Stimulated activated CD4-positive, alpha-beta T cell treated with anti-CD3 and anti-CD28 coated beads, TNF-alpha, amount 100 ng/mL, for 48 hours (primary cell): Measurements from ENCODE around the gene RBM17.
A peak's percentile ranks its signal among the peaks of the same experiment; 100 is the strongest.
"Not testable (repeated sequence)": the region's sequence is repeated elsewhere in the genome, so short reads cannot be mapped to it uniquely, and the experiment has no call there.

ENCODE experiments used
- DNase-seq, 3 donors: peaks; one replicate each; pipeline ENCODE4 v3.0.0-alpha.2; 2020; ENCODE audit warnings: low read depth in 3 of 3

The RBM17 gene

GRCh38 chr10:6079044-6079443, 9.8 kb upstream of the RBM17 start:
- no peak for DNase-seq

DNA sequence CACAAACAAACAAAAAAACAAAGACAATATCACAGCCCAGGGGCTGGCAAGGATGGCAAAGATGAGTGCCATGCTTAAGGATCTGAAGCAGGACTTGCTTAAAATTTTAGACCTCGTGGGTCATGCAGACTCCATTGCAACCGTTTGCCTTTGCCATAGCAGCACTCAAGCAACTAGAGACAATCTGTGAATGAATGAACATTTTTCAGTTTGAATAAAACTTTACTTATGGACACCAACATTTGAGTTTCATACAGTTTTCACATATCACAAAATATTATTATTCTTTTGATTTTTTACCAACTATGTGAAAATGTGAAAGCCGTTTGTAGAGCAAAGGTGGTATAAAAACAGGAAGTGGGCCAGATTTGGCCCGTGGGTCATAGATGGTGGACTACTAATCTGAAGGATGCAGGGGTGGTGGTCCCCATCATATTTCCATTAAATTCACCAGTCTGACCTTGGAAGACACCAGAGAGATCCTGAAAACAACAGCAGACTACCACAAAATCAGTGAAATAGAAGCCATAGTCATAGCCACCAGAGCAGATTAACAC, 8.3 kb upstream of the RBM17 start:
- no peak for DNase-seq

DNA sequence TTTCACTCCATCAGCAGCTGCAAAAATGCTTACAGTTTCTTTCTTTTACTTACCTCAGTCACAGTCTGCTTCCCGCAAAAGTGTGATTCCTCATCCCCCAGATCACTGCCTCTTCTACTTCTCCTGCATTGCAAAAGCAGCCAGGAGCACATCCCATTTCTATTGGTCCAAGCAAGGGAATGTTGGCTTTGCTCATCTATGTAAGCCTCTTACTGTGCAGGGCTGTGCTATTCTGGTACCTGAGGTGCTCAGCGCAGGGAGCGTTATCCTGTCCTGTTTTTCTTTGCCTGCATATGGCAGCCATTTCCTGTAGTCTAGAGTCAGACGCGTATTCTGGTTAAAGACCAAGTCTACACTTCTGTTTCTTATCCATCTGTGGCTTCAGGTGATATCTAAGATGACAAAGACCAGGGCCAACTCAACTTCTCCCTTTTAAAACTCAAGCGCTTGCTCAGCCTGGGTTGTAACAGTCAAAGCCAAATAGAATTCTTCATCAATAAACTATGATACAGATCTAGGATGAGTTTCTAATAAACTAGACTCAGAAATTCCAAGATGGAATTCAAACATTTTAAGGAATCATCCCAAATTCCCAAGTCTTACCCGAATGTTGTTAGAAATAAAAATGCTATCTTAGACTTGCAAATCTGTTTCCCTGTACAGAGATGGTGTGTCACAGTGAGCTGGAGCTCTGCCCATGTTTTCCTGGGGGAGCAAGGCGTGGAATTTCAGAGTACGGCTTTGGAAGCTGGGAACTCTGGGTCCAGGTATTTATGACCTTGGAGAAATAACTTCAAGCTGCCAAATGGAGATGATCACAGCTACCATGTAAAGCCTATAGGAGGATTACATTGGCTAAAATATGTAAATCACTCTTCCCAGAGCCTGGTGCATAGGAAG, 6.1 kb upstream of the RBM17 start:
- DNase-seq, result no peak

- DNase-seq, result peak in 2 of 3 donors; percentile 64 to 74
Measured at GRCh38 chr10:6083523-6084475, 5.0 kb upstream of the RBM17 start.

- DNase-seq, result peak in 2 of 3 donors; percentile 85 to 88
Measured at GRCh38 chr10:6086375-6087233, 2.2 kb upstream of the RBM17 start.

DNA sequence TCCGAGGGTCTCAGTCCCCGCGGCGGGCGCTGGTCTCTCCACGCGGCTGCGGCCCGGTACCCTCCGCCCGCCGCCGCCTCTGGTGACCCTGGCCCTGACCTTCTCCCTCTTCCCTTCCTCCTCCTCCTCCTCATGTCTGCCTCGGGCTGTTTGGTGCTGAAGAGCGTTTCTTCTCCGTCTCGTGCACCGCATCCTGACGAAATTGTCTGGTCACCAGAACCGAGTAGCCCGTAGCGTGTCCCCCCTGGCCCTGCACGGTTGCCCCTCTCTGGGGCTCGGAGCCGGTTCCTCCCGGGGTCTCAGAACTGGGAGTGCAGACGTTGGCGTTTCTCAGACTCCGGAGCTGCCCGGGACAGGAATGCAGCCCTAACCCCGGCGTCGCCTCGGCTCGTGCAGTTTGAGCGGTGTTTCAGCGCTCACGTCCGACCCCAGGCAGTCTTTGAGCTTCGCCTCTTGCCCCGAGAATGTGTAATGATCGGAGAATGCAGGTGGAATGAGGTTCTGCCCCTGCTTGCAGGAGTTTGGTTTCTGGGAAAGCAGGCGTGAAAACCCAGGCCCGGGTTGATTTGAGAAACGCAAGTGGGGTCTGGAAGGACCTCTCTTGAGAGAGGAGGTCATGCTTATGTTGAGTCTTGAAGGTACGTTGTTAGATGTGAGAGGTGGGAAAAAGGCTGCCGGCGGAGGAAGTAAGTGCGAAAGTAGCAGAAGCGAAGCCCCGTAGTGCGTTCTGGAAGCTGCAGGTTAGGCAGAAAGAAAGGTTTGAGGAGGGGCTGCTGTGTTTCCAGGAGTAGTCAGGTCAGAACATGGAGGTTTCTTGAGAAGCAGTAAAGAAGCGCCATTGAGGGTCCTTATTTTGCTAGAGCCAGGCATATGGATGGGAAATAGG, 743 bp downstream of the RBM17 start:
- no peak for DNase-seq

- no peak for DNase-seq
Measured at GRCh38 chr10:6091630-6092029, 2.8 kb downstream of the RBM17 start.

DNA sequence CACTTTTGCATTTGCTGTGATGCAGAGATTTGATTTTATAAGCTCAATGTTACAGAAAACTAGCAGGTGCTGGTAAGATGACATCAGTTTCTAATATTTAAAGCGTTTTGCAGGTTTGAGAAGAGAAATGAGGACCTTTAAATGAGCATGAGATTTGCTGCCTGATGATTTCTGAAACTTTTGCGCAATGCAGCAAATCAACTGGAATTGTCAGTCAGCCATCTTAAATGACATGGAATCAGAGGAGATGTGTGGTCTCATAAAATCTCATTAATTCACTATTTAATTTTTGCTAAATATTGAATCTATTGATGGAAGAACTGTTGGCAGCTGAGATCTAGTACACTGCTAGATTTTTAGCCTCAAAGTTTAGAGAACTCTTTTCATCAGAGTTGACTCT, 3.9 kb downstream of the RBM17 start:
- no peak for DNase-seq

- DNase-seq, result no peak
Measured at GRCh38 chr10:6095810-6096570, 7.2 kb downstream of the RBM17 start.

DNA sequence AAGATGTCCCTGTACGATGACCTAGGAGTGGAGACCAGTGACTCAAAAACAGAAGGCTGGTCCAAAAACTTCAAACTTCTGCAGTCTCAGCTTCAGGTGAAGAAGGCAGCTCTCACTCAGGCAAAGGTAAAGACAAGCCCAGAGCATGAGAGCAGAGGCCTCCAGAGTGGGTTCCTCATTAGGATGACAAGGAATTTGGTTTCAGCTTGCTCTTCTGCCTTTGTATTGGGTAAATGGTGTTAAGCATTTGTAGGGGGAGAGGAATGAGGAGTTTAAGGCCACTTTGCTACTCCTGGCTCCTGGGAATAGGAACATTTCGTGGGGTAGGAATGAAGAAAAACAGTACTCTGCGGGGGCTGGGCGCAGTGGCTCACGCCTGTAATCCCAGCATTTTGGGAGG, 8.2 kb downstream of the RBM17 start:
- no peak for DNase-seq

DNA sequence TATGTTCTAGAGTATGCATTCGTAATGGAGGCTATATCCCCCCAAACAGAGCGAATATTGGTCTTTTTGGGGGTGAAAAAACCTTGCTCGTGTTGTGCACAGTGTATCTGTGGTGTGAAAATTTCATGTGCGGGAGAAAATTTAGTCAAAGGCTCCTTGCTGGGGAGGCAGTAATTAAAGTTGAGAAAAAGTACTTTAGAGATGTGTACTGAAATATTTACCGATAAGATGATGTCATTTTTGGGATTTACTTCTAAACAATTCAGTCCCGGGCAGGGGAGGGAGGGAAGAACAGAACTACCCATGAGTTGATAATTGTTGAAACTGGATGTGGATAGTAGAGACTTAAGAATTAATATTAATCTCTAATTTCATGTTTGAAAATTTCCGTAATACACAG, 9.3 kb downstream of the RBM17 start:
- DNase-seq, result no peak

DNA sequence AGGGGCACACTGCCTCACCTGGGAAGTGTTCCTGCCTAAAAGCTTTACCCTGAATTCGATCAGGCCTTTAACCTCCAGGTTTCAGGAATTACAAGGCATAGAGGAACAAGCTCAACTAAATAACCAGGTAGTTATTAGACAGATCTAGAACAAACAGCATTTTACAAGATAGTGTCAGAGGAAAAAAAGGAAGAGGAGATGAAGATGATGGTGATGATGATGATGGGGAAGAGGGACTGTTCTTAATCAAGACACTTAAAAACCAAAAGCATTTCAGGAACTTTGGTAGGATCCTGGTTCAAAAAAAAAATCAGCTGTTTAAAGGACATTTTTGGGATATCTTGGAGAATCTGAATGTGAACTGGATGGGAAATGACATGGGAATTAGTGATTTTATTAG, 11.5 kb downstream of the RBM17 start:
- DNase-seq, result no peak

DNA sequence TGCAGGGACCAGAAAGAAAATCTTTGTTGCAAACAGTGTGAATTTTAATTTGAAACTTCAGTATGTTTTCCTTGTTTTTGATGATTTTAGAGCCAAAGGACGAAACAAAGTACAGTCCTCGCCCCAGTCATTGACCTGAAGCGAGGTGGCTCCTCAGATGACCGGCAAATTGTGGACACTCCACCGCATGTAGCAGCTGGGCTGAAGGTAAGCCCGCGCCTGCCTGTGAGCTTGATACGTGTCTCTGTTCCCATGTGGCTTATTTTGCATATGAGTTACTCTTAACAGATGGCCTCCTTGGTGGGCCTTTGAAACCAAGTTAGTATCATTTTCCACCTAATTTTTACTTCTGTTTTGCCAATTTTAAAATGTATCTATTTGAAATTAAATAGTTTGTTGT, 12.3 kb downstream of the RBM17 start:
- DNase-seq, result no peak

DNA sequence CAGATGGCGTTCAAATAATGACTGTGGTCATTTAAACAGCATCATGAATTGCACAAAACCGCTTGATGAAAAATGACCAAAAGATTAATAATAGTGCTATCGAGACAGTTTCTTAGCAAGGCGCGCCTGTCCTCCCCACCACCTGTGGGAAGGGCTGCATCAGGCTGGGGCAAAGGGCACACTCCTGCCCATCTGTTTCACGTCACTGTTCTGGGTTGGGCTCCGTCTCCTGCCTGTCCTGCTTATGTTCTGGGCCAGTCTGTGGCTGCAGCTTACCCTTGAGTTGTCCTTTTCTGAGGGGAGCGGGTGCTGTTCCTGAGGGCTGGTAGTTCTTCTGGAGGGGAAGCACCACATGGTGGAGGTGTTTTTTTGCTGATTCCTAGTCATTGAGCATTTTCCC, 13.3 kb downstream of the RBM17 start:
- DNase-seq, result no peak

DNA sequence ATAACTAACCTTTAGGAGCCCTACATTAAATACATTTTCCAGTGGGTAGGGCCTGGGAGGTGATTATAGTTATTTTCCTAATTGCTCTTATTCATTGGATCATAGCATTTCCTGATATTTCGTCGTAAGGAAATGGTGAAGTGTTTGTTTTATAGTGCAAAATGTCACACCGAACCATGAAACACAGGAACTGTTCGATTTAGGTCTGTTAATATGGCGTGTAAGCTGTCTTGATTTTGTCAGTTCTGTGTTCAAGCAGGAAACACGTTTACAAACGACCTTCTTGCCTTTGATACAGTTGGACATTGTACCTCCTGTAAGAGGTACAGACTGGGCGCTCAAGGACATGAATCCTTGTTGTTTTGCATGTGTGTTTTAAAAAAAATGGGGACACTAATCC, 14.8 kb downstream of the RBM17 start:
- no peak for DNase-seq

DNA sequence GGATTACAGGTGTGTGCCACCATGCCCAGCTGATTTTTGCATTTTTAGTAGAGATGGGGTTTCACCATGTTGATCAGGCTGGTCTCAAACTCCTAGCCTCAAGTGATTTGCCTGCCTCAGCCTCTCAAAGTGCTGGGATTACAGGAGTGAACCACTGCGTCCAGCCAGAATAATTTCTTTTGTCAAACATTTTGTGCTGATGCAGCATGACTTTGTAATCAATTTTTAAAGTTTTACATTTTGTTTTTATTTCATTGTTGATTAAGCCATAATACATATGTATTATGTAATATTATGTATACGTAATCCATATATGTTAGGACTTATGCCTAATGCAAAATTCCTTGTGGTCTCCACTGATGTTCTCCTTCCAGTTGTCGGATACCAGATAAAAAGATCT, 18.8 kb downstream of the RBM17 start:
- DNase-seq, result not testable (repeated sequence)

- DNase-seq, result no peak
Measured at GRCh38 chr10:6108072-6108471, 19.2 kb downstream of the RBM17 start.

DNA sequence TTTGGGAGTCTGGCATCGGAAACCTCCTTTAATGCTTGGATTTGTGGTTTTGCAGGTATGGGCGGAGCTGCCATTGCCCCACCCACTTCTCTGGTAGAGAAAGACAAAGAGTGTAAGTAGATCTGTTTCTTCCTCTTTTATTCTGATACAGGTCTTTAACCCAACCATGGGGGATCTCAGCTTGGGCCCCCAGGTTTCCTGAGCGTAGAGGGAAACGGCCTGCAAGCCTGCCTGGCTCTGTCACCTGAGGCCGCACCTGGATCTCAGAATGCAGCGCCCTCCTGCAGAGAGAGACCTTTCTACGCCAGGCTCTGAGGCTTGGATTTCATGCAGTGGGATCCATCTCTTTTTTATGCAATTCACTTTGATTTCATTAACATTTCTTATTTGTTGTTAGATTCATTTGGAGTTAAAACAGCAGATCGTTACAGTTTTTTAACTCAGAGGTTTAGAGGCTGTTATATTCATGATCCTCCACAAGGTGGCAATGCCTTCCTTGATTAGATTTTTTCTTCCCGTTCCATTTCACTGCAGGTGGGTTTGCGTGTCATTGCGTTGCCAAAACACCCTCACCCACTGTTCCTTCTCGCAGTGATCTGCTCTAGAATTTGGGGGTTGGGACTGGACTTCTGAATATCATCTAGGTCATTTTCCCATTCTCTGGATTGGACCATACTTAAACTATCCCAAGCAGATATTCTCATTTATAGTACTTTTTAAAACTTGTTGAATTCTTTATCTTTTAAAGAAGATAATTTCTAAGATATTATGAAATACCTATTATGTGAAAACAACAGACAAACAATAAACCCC, 20.0 kb downstream of the RBM17 start:
- DNase-seq, result no peak

- no peak for DNase-seq
Measured at GRCh38 chr10:6109444-6109775, 20.6 kb downstream of the RBM17 start.
